DMS114 treated with DMSO at 0.1 percent for 48 hours (cell line): ENCODE data around the gene DPP6.

Experiments
- DNase-seq: peaks from one replicate; lab custom pipeline; 2025; ENCODE audit not compliant: unreplicated experiment; lab: John Stamatoyannopoulos, UW

The DPP6 gene

DNA sequence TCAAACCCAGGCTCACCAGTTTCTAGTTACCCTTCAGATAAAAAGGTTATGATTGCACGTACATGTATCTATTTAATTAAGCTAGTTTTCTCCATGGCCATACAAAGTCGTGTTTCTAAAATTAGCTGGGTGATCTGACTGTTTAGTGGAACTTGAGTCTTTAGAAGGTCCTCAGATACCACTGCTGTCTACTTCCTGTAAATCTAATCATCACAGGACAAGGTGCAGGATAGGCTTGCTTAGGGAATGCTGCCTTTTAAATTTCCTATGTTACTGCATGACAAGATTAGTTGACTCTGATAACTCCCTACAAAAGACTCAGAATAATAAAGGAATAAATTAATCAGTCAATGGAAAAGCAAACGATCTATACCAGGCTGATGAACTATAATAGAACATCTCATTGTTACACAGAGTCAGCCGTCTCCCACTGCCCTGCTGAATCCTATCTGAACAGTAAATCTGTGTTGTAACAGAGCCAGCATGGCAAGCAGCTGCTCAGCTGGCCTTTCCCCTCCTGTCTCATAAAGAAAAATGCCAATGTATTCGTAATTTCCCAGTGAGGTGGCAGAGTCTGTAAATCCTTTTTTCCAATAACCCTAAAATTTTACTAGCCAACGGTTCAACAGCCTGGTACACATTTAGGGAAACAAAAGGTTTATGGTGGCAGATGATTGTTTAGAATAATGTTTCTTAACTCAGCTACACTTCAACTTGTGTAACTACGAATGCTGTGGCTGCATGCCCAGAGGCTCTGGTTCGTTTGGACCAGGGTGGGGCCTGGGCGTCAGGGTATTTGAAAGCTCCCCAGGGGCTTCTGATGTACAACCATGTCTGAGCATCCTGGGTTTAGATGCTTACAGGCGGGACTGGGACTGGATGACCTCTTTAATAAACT is 632.7 kb downstream of the DPP6 start:
- no peak for DNase-seq

DNA sequence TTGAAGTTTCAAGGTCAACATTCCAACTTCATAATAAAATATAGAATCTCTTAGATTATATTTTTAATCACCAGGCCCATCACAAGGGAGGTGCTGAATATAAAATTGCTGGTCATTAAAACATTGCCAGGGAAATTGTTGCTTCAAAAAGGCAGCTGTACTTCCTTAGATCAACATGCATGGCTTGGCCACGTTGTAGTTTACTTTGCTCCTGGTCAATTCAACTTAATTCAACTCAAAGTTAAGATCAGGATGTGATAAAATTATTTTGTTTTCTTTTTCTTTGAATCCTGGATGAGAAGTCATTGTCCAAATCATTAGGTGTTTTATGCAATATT is 633.3 kb downstream of the DPP6 start:
- no peak for DNase-seq

DNA sequence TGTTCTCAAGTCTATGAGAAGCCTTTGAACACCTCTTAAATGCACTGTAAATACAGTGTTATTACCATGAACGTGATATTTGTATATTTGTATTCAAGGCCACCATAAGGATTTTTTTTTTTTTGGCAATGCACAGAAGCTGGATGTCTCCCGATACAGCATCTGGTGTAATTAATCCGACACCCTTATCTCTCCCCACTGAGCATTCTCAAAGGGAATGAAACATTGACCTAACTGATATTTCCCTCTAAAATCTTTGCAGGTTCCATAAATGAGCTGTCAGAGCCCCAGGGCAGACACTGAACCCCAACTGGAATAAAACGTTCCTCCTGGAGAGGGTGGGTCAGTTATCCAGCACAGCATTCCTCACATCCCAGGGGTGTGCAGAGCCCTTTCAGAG is 634.1 kb downstream of the DPP6 start:
- no peak for DNase-seq

DNA sequence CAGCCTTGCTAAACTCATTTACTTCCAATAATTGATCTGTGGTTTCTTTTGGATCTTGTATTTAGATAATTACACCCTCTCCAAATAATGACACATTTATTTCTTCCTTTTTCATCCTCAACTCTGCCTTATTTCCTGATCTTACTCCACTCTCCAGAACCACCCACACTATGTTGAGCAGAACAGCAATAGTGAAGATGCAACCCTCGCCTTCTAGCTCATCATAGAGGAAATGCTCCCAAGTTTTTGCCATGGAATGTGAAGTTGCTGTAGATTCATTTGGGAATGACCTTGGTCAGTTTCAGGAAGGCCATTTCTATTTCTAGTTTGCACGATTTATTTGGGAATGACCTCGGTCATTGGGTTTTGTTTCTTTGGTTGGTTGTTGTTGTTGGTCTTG is 636.8 kb downstream of the DPP6 start:
- no peak for DNase-seq

DNA sequence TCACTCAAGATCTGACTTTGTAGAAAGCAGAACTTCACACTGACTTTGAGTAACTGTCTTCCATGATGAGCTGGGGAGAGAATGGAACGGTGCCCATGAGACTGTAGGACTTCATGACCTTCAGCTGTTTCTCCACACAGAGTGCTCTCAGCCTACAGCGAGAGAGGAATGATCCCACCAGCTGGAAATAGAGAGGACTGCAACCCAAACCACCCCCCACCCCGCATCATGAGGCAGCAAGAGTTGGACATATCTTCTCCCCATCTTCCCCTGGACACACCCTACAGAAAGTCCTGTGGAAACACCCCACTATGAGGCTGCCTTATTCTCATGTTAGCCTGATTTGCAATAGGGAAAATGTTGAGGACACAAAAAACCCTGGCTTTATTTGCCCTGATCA is 638.2 kb downstream of the DPP6 start:
- DNase-seq, result no peak

DNA sequence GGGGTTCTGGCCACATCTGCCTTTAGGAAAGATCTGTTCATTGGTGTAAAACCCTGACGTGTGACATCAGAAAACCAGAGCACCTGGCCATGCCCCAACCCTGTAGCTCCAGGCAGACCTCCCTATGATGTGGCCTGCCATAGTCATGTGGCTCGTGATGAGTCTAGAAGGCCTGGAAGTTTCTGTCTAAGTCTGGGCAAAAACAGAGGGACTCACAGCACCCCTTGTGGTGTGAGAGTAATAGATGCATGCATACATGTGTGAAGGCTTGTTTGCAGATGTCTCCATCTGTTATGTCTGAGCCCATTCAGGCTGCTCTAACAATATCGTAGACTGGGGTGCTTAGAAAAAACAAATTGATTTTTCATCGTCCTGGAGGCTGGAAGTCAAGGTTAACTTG is 641.5 kb downstream of the DPP6 start:
- no peak for DNase-seq

DNA sequence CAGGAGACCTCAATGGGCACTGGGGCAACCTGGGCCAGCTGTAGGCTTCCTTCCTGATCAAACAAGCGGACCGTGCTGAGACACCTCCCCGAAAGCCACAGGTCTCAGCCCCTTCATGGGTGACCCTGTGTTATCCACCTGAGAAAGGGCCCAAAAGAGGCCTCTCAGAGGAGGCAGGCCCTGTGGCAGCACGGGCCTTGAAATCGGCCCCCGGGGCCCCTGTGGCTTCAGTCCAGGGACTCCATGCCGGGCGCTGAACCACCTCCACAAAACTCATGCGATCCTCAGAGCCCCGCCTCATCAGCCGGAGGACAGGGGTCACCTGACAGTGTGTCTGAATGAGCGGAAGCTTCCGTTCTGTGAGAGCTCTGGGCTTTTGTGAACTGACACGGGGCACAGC is 643.6 kb downstream of the DPP6 start:
- DNase-seq, result no peak

DNA sequence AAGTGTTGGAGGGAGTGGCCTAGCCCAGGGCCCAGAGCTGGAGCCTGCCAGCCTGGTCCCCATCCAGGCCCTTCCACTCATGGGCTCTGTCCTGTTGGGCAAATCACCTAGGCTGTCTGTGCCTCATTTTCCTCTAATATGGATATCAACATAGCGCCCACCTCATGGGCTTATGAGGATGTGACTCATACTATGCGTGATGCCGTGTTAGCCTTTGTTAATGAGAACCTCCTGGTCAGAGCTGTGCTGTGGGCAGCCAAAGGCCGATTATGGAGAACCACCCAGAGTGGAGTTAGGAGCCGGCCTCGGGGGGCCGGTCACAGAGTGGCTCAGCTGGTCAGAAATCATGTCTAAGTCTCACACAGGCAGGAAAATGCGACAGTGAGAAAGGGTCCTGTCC is 644.4 kb downstream of the DPP6 start:
- DNase-seq, result no peak

DNA sequence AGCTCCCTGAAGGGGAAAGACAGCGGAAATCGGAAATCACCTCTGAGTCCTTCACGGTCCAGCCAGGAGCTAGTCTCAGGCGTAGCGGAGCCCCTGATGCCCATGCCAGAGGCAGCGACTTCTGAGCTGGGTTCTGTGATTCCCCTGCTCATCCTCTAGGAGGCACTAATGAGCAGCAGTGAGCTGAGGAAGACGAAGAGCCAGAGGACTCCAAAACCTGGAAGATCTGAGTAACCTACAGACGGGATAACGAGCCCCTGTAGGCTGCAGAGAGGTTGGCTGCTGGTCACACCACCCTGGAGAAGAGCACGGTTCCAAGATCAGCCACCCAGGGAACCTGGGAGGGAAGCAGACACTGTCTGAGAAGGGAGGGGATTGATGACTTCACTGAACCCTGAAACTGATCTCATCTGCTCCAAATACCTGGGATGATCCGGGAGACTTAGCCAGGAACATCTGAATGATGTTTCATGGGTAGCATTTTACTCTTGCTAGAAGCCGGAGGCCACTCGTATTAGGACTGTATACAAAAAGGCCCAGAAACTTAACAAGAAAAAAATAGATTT is 646.6 kb downstream of the DPP6 start:
- DNase-seq, result no peak

DNA sequence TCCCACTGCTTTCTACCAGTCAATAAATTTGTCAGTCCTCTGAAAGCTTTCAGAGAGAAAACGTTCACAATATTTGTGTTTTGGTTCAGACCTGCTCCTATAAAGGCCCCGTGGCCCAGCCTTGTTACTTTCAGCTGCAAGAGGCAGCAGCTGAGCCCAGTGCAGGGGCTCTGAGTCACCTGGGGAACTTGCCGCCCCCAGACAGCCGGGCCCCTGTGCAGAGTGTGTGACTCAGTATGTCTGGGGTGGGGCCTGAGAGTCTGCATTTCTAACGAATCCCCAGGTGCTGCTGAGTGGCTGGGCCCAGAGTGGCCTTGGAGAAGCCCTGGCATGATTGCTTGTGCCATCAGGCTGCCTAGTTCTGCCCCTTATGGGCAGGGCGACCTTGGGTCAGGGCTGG is 647.2 kb downstream of the DPP6 start:
- DNase-seq, result no peak

DNA sequence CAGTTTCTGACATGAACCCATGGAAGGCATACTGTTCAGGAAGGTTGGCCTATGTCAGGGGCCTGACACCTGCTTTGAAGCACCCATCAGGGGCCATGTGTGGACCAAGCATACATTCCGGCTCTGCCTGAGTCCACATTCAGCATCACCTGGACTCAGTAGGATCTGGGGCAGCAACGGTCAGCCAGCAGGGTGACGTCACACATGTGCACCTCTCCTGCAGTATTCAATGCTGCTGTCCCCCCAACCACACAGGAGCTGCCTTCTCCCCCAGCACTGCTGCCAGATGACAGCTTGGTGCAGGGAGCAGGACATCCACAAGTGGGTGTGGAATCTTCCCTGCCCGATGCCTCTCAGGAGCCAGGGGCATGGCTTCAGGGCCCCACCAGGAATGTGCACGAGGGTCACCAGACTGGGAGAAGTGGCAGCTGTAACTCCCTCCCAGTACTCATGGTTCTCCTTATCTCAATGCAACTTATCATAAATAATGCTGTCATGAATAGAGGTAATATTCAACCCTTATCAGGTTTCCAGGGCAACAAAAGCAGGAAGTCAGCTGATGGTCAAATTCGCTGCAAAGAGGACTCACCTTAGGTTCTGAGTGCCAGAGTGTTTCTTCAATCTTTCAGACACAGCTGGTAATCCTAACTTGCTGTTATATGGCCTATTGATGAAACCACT is 657.8 kb downstream of the DPP6 start:
- DNase-seq, result no peak

DNA sequence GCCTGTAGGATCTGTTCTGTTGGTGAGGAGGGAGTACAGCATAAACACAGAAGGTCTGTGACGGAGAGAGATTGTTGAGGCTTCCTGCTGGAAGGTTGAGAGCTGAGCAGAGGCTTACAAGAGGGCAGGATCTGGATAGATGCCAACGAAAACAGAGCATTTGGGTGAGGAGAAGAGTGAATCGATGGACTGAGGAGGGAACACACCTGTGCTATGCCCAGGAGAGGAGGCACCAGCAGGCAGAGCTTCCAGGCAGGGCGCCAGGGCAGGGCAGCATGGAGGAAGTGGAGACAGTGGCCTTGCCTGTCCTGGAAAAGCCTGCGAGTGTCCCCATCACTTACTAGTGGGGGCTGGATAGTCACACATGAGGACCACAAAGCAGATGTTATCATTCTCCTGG is 667.8 kb downstream of the DPP6 start:
- DNase-seq, result no peak

DNA sequence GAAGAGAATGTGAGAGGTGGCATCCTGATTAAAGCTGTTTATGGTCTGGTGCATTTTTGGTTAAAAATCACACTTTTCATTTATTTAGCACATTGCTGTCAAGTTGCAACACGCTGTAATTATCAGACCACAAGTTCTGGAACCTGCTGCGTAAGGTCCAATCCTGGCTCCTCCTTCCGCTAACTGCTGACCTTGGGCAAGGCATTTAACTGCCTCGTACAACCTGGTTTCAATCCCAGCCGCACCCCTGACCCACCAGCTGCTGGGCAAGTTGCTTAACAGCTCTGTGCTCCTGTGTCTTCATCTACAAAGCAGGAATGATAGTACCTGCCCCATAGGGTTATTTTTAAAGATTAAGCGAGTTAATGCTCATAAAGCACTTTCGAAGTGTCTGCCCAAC is 668.9 kb downstream of the DPP6 start:
- no peak for DNase-seq

DNA sequence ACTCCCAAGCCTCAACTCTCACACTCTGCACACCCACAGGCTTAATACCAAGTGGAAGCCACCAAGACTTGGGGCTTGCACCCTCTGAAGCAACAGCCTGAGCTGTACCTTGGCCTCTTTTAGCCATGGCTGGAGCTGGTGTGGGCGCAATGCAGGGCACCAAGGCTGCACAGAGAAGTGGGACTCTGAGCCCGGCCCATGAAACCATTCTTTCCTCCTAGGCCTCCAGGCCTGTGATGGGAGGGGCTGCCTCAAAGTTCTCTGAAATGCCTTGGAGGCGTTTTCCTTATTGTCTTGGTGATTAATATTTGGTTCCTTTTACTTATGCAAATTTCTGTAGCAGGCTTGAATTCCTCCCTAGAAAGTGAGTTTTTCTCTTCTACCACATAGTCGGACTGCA is 674.2 kb downstream of the DPP6 start:
- no peak for DNase-seq

DNA sequence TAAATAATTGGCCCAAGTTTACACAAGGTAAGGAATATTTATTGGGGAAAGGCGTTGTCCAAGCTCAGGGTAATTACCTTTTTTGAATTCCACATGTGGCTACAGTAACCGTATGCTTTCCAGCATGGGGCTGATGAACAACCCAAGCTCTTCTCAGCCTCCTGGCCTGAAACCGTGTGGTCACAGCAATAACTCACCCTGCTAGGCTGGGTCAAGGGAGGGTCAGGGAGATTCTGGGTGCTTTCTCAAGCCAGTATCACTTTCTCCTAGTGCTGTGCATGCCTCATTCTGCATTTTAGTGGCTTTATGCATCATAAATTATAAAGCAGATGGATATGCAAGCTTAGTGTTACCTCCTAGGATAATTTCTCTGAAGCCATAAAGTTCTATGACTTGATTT is 676.9 kb downstream of the DPP6 start:
- no peak for DNase-seq

DNA sequence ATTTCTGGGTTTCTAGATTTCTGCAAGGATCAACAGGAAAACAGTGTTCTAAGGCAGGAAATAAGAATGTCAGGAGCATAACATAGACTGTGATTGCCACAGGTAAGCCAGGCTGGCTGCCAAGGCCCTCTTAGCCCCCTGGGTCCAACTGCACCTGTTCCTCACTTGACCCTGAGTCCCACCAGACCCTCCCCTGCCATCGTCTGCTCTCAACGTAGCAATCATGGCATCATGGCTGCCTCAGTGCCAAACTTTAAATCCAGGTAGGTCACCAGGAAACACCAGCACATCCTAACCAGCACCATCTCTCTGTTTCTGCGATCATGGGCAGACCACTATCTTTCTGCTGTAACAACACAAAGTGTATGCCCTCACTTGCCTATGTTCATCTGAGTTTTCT is 683.6 kb downstream of the DPP6 start:
- no peak for DNase-seq

DNA sequence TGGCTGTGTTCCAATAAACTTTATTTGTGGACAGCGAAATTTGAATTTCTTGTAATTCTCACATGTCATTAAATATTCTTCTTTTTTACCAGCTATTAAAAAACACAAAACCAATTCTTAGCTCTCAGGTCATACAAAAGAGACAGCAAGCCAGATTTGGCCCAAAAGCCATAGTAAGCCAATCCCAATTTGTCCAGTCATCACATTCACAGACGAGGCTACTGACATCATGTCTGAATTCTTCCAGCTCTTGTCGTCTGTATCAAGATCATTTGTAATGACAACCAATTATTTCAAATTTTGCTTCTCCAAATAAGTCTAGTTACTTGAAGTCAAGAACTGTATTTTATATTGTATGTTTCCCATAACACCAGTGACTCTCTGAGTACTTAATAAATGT is 684.2 kb downstream of the DPP6 start:
- no peak for DNase-seq

DNA sequence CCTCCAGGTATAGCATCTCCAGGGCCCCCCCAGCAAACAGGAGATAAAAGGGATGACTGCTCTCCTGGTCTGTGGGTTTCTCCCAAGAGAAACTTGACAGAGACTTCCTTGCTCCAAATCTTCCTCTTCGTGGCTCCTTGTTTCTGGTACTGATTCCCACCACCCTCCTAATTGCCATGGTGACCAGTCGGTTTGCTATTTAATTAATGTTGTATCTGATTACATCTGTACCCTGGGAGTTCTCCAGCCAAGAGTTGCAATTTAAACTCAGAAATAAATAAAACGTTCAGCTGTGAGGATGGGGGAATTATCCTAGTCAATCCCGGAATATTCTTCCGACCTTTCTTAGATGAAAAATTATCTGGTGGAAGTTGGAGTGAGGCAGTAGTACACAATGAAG is 686.0 kb downstream of the DPP6 start:
- DNase-seq, result no peak

DNA sequence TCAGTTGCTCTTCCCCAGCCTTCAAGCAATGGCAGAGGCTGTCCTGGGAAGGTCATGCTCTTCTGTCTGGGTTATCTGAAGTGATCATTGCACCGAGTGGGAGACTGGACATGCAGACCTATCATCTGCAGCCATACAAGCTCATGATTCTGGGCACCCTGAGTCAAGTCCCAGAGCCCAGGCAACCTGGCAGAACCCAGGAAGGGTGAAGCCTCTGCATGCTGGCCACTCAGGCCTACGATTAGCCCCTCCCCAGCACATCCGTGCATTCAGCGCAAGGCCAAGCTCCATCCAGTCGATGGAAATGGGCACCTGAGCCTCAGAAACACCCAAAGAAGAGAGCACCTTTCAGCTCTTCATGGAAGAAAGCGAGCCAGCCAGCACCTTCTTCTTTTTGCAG is 688.9 kb downstream of the DPP6 start:
- no peak for DNase-seq

DNA sequence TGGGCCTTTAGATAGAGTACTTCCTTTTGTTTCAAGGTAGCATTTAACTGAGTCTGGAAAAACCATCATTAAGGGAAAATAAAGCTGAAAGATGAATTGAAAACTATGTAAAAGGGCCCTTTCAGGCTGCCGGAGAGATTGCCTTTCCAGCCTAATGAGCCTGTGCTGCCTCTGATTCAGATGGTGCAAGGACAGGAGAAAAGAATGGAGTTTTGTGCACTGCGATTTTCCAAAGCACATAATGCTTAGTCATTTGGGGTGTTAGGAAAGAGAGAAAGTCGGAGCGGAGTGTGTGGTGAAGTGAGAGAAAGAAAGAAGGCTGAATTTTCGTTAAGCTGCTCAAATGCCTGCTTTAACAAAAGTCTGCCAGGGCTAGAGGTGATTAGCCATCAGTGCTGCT is 691.0 kb downstream of the DPP6 start:
- DNase-seq, result no peak

DNA sequence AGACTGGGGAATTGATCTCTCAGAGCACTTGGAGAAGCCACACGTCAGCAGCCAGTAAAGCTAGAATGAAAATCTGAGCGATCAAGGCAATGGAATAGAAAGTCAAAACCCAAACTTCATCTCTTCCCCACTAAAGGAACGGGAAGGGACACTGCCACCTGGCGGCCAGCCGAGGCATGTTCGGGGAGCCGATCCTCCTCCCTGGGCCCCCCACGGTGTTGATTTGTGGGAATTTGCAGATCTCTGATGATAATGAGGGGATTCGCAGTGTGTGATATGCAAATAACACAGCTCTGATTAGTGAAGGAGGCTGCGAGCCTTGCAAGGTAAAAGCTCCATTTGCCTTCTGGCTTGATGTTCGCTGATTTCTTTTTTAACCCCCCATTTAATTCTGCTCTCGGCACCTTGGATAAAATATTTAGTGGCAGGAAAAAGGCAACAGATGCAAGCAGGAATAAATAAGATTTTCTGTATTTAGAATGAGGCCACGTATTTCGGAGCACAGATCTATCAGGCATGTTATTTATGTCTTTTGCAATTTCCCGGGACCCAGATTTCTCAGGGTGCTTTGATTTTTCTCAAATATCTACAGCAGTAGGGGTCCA is 692.2 kb downstream of the DPP6 start:
- DNase-seq, result peak; percentile 31

DNA sequence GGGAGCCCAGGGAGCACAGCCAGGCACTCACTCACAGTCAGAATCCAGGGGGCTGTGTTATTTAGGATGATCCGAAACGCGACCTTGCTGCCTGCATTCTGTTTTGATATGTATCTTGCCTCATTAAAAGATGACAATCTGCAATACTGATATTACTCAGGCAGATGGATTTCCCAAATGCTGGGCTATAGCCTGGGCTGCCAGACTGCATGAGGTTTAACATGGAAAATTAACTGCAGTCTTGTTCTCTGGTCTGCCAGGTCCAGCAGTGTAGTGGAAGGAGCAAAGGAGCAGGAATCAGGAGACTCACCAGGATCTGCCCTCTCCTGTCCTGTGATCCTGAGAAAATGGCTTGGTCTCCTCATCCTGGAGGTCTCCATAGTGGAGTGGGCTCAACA is 692.7 kb downstream of the DPP6 start:
- DNase-seq, result no peak
